Effector CD8-positive, alpha-beta T cell (primary cell): Measurements from ENCODE around the gene VKORC1L1.
"Not testable (repeated sequence)": the region's sequence is repeated elsewhere in the genome, so short reads cannot be mapped to it uniquely, and the experiment has no call there.

Experiments used
- DNase-seq: peaks from one replicate; lab custom pipeline; 2025; lab: John Stamatoyannopoulos, UW

VKORC1L1 gene

DNA sequence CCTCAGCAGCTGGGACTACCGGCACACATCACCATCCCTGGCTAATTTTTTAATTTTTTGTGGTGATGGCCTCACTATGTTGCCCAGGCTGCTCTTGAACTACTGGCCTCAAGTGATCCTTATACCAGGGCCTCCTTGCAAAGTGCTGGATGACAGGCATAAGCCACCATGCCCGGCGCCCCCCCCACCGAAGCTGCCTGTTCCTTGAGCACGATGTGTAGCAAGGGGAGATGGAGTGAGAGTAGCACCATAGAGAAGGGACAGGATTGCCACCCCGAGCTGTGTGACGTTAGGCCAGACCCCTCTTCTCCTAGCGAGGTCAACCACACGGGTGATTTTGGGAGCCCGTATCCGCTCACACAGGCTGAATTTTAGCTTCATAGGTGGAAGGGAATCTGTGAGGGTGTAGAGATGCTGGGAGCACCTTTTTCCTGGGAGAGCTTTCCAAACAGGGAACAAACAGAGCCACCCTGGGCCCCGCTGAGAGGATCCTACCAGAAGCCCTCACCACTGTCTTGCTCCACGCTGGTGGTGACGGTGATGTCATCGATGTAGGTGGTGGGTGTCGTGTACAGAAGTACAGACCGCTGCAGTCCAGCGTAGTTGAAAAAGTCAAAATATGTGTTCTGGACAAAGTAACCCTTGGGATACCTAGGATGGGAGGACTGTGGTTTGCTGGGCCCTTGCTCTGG is 106.2 kb downstream of the VKORC1L1 start:
- DNase-seq, result no peak

GRCh38 chr7:65979583-65980477 is 107.0 kb downstream of the VKORC1L1 start:
- no peak for DNase-seq

DNA sequence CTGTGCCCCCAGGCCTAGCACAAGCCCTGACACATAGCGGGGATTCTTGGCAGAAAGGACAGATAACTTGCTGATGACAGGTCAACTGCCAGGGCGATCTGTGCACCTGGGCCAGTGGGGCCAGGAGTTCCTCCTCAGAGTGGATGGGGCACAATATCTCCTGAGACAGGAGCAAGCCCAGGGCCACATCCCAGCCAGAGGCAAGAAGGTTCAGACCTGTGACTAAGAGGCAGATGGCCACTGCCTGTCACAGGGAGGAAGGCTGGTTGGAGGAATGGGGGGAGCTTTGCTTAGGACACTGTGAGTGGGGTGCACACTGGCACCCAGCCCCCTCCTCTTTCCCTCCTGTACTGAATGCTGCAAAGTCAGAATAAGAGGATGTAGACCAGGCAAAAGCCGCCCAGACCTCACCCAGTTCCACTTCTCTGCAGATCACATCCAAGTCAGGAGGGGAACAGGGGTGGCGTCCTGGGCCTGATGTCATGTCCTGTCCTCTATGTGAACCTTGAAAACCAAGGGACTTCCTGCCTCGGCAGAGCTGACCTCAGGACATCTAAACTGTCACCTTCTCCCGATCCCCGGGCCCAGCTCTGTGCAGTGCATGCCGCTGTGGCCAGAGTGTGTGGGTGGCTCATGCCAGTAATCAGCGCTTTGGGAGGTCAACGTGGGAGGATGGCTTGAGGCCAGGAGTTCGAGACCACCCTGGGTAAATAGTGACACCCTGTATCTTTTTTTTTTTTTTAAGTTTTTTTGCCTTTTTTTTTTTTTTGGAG is 107.8 kb downstream of the VKORC1L1 start:
- DNase-seq, result no peak

GRCh38 chr7:65981965-65982792 is 109.3 kb downstream of the VKORC1L1 start, which contains the start of gene GUSB:
Gene GUSB, minus strand, starts transcription at chr7:65982213. Its CDS starts 30 bp downstream, at chr7:65982183.
- peak; percentile 81 for DNase-seq

GRCh38 chr7:65983965-65984658 is 111.2 kb downstream of the VKORC1L1 start:
- DNase-seq, result no peak

- no peak for DNase-seq
Observed at GRCh38 chr7:65988084-65988483, 115.2 kb downstream of the VKORC1L1 start.

GRCh38 chr7:65988503-65988902 is 115.6 kb downstream of the VKORC1L1 start:
- not testable (repeated sequence) for DNase-seq

DNA sequence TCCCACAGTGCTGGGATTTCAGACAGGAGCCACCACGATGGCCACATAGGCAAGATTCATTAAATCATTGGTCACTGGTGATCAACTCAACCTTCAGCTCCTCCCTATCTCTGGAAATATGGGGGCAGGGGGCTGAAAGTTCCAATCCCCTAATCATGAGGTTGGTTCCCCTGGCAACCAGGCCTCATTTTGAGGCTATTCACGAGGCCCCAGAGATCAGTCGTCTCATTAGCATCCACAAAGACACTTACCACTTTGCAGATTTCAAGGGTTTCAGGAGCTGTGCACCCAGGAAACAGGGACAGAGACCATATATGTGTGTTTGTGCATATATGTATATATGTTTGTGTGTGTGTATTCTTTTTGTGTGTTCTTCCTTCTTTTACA is 116.8 kb downstream of the VKORC1L1 start:
- DNase-seq, result no peak

DNA sequence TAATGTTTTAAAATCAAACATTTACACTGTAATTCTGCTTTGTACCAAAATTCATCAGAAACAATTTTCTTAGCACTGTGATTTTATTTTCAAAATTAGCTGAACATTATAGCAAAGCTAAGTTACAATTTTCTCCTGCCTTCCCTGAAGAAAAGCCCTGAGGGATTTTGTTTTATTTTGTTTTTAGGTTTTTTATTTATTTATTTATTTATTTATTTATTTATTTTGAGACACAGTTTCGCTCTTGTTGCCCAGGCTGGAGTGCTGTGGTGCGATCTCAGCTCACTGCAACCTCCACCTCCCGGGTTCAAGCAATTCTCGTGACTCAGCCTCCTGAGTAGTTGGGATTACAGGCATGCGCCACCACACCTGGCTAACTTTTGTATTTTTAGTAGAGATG is 119.0 kb downstream of the VKORC1L1 start:
- not testable (repeated sequence) for DNase-seq

GRCh38 chr7:65992526-65992925 is 119.7 kb downstream of the VKORC1L1 start:
- no peak for DNase-seq

DNA sequence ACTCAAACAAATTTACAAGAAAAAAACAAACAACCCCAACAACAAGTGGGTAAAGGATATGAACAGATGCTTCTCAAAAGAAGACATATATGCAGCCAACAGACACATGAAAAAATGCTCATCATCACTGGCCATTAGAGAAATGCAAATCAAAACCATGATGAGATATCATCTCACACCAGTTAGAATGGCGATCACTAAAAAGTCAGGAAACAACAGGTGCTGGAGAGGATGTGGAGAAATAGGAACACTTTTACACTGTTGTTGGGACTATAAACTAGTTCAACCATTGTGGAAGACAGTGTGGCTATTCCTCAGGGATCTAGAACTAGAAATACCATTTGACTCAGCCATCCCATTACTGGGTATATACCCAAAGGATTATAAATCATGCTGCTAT is 122.1 kb downstream of the VKORC1L1 start:
- DNase-seq, result not testable (repeated sequence)

DNA sequence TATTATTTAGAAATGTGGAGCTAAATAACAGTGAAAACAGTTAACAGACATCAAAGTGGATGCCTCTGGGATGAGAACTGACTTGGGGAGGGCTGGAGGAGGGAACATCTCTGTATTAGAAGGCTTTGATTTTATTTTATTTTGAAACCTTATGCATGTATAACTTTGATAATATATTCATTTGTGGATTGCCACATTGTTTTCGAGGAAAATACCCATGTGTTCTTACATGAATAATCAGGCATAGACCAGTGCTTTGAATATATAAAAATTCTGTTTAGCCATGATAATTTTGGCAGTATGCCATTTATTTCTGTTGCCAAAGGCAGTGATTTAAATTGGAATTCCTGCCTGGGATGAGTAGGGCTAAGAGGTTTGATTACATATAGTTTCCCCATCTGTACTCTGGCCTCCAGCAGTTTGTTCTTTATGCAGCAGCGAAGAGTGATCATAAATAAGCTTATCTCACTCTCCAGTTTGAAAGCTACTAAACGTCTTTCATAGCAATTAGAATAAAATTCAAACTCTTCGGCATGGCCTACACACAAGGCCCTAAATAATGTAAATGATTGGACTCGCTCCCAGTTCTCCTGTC is 128.0 kb downstream of the VKORC1L1 start:
- DNase-seq, result not testable (repeated sequence)

DNA sequence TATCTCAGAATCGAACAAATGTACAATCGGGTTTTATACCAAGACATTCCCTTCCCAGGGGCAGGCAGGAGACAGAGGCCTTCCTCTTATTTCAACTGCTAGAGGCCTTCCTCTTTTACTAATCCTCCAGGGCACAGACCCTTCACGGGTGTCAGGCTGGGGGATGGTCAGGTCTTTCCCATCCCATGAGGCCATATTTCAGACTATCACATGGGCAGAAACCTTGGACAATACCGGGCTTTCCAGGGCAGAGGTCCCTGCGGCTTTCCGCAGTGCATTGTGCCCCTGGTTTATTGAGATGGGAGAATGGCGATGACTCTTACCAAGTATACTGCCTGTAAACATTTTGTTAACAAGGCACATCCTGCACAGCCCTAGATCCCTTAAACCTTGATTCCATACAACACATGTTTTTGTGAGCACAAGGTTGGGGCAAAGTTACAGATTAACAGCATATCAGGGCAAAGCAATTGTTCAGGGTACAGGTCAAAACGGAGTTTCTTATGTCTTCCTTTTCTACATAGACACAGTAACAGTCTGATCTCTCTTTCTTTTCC is 132.3 kb downstream of the VKORC1L1 start:
- DNase-seq, result not testable (repeated sequence)

DNA sequence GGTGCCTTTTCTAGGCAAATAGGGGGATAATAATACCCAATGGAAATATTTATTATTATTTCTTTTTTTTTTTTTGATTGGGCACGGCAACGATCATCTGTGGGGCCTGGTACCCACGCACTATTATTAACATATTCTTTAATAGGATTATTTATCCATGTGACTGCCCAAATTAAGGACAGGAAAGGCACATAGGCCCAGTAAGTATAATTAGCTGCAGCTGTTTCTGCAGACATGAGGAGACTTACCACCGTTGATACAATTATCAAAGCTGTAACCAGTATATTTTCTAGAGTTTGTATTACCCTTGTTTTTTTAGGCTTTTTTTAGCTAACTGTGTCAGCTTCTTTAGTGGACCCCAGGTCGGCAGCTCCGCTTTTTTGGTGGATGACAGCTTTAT is 134.4 kb downstream of the VKORC1L1 start:
- no peak for DNase-seq
